Measurements from ENCODE around the gene ABCB9. TPM values are rescaled to one million over a fixed set of nuclear protein-coding genes. Genes with fewer than 3 reads are reported as not detected.

ABCB9 gene
- total RNA-seq, 1 experiment from 2014 or later: 6.7 TPM

DNA sequence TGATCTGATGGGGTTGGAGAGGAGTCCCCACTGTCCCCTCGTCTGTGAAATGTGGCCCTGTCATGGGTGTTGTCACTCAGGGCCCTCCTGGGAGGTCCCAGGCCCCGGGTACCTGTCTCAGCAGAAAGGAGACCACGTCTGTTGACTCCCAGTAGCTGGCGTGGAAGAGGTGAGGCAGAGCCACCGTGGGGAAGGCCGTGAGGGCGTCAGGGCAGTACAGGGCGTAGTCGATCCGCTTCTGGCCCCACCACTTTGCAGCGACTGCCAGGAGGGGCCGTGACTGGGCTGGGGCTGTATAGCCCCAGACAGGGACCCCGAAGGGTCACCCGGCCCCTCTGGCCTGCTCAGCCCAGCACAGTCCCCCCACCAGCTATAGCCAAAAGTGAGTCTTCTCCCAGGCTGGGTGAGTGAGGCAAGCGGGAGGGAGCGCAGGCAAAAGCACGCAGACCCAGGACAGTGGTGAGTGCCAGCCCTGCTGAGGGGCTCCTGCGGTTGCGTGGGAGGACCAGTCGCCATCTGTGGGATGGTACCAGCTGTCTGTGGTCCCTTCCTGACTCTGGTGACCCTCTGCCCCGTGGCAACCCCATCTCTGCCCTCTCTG lies 22.4 kb upstream of the ABCB9 start:
- Histone ChIP-seq H3K4me1 (no peaks in the 10 kb centered on the region), H3K9me3 (no peaks in the 10 kb centered on the region), H3K27me3 (replicated peaks; ENCODE audit: control insufficient read depth, insufficient read depth, low read length) (no peaks in the 10 kb centered on the region), H3K36me3 (ENCODE audit: control insufficient read depth, insufficient read depth, low read length) (no peaks in the 10 kb centered on the region), H3K4me3 (ENCODE audit: low read depth, low read length) (no peak overlapping the region)
- peaks cover 6% of the 10 kb centered on the region for H3K36me3 Mint-ChIP-seq (ENCODE audit: insufficient read depth, unreplicated experiment)
- intact Hi-C loops (cut with micrococcal nuclease; ENCODE audit: unreplicated experiment): loop anchor here (10.0 kb wide), 1 partner anchor 156 kb away; no protein-coding TSS in a partner anchor
- no peak for DNase-seq
- no TSS peak for BruUV-seq (replicated peaks)
- TF ChIP-seq, protein P1, sequence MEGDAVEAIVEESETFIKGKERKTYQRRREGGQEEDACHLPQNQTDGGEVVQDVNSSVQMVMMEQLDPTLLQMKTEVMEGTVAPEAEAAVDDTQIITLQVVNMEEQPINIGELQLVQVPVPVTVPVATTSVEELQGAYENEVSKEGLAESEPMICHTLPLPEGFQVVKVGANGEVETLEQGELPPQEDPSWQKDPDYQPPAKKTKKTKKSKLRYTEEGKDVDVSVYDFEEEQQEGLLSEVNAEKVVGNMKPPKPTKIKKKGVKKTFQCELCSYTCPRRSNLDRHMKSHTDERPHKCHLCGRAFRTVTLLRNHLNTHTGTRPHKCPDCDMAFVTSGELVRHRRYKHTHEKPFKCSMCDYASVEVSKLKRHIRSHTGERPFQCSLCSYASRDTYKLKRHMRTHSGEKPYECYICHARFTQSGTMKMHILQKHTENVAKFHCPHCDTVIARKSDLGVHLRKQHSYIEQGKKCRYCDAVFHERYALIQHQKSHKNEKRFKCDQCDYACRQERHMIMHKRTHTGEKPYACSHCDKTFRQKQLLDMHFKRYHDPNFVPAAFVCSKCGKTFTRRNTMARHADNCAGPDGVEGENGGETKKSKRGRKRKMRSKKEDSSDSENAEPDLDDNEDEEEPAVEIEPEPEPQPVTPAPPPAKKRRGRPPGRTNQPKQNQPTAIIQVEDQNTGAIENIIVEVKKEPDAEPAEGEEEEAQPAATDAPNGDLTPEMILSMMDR (IDR thresholded peaks at IDR 0.05; ENCODE audit: insufficient read depth in 1 of 2, low read depth in 1 of 2, low read length in 1 of 2, severe bottlenecking in 1 of 2, unreplicated experiment in 1 of 2): no peak
- H3K27me3 Mint-ChIP-seq (ENCODE audit: insufficient read depth, unreplicated experiment): no peaks in the 10 kb centered on the region
- ChIA-PET CTCF (no interaction called here), POLR2A (no interaction called here)
- H3K9me3 Mint-ChIP-seq (ENCODE audit: unreplicated experiment): no peaks in the 10 kb centered on the region
- no peaks in the 10 kb centered on the region for H3K4me1 Mint-ChIP-seq (ENCODE audit: low read depth, unreplicated experiment)
- H3K4me3 Mint-ChIP-seq (ENCODE audit: unreplicated experiment): no peak overlapping the region
- no peak overlapping the region for H3K27ac Mint-ChIP-seq (ENCODE audit: unreplicated experiment)

DNA sequence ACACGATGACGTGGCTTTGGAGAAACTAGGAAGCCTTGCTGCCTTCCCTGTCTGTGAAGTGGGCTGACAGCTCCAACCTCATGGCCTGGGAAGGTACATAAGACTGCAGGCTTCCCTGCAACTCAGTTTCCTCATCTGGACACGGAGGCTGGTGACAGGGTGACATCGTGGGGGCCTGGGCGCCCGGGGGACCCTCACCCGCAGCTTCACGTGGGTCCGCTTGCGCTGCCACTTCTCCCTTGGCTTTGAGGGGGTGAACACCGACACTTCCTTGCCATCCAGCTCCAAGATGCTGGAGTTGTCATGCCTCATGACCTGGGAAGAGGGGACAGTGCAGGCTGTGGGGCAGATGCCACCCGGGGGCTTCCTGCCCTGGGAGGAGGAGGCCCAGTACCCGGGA lies 21.8 kb upstream of the ABCB9 start:
- no peaks in the 10 kb centered on the region for H3K9me3 Mint-ChIP-seq (ENCODE audit: unreplicated experiment)
- CTCF ChIA-PET: no interaction called here
- no TSS peak for BruUV-seq (replicated peaks)

DNA sequence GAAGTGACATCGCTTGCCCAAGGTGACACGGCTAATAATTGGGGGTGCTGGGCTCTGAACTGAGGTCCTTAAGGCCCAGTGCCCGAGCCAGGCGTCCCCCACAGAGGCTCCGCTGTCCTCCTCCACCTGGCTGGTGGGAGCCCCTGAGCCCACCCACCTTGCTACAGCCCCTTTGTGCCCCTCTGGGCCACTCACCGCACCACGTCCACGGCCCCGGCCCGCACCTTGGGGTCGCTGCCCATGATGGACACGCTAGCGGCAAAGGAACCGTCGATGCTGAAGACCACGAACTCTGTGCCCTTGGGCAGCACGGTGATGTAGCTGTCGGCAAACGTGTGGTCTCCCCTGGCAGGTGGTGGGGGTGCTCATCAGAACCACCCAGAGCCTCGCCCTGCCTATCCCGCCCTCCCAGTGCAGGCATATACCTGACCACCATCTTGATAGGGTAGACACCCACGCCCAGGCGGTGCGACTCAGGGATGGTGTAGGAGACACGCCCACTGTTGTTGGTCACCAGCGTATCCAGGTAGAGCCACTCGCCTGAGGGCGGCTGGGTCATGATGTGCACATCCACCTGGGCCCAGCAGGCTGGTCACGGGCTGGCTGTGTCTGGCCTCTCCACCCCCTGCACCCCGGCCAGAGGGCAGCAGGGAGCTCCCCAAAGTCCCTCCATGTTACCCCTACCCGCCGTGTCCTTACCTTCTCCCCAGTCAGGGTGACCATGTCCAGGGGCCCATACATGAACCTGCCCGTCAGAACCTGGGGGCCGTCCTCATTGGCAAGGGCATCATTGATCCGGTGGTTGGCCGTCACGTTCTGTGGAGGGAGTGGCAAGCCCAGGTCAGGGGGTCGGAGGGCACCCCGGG lies 21.1 kb upstream of the ABCB9 start:
- CTCF ChIA-PET: no interaction called here
- no peak for DNase-seq
- peaks cover 6% of the 10 kb centered on the region for H3K4me1 Mint-ChIP-seq (ENCODE audit: low read depth, unreplicated experiment)
- H3K4me1 ChIP-seq: no peaks in the 10 kb centered on the region; the same call in 1 of the 2 replicates
- H3K4me3 ChIP-seq (ENCODE audit: low read depth, low read length): no peak overlapping the region
- H3K27me3 Mint-ChIP-seq (ENCODE audit: insufficient read depth, unreplicated experiment): no peaks in the 10 kb centered on the region
- TF ChIP-seq, protein P1 (IDR thresholded peaks at IDR 0.05; ENCODE audit: insufficient read depth in 1 of 2, low read depth in 1 of 2, low read length in 1 of 2, severe bottlenecking in 1 of 2, unreplicated experiment in 1 of 2): no peak
- H3K36me3 Mint-ChIP-seq (ENCODE audit: insufficient read depth, unreplicated experiment): peaks cover 17% of the 10 kb centered on the region
- no peaks in the 10 kb centered on the region for H3K9me3 Mint-ChIP-seq (ENCODE audit: unreplicated experiment)
- intact Hi-C loops (cut with micrococcal nuclease; ENCODE audit: unreplicated experiment): loop anchor here (10.0 kb wide), 1 partner anchor 157 kb away; no protein-coding TSS in a partner anchor
- H3K27ac Mint-ChIP-seq (ENCODE audit: unreplicated experiment): no peak overlapping the region
- no peaks in the 10 kb centered on the region for H3K36me3 ChIP-seq (ENCODE audit: control insufficient read depth, insufficient read depth, low read length)
- POLR2A ChIA-PET: no interaction called here
- no peak overlapping the region for H3K4me3 Mint-ChIP-seq (ENCODE audit: unreplicated experiment)
- no peaks in the 10 kb centered on the region for H3K9me3 ChIP-seq
- no TSS peak for BruUV-seq (replicated peaks)
- H3K27me3 ChIP-seq (replicated peaks; ENCODE audit: control insufficient read depth, insufficient read depth, low read length): no peaks in the 10 kb centered on the region

More for the DNA sequence above, 21.8 kb upstream of the ABCB9 start:
- H3K4me1 Mint-ChIP-seq (ENCODE audit: low read depth, unreplicated experiment): peaks cover 5% of the 10 kb centered on the region
- no peaks in the 10 kb centered on the region for H3K9me3 ChIP-seq
- no peaks in the 10 kb centered on the region for H3K4me1 ChIP-seq
- no peak overlapping the region for H3K4me3 Mint-ChIP-seq (ENCODE audit: unreplicated experiment)
- H3K4me3 ChIP-seq (ENCODE audit: low read depth, low read length): no peak overlapping the region
- no peak for DNase-seq
- TF ChIP-seq, protein P1 (IDR thresholded peaks at IDR 0.05; ENCODE audit: insufficient read depth in 1 of 2, low read depth in 1 of 2, low read length in 1 of 2, severe bottlenecking in 1 of 2, unreplicated experiment in 1 of 2): no peak
- no peak overlapping the region for H3K27ac Mint-ChIP-seq (ENCODE audit: unreplicated experiment)
- H3K27me3 Mint-ChIP-seq (ENCODE audit: insufficient read depth, unreplicated experiment): no peaks in the 10 kb centered on the region
- no peaks in the 10 kb centered on the region for H3K36me3 ChIP-seq (ENCODE audit: control insufficient read depth, insufficient read depth, low read length)
- H3K27me3 ChIP-seq (replicated peaks; ENCODE audit: control insufficient read depth, insufficient read depth, low read length): no peaks in the 10 kb centered on the region
- intact Hi-C loops (cut with micrococcal nuclease; ENCODE audit: unreplicated experiment): loop anchor here (10.0 kb wide), 1 partner anchor 157 kb away; no protein-coding TSS in a partner anchor
- POLR2A ChIA-PET: no interaction called here
- H3K36me3 Mint-ChIP-seq (ENCODE audit: insufficient read depth, unreplicated experiment): peaks cover 12% of the 10 kb centered on the region
